Endothelial cell of umbilical vein (primary cell): ENCODE measurements around the gene AGT. TPM values are rescaled to one million over a fixed set of nuclear protein-coding genes. Genes with fewer than 3 reads are reported as not detected.

Experiments
- BruUV-seq: library from RNA; stranded (reverse); fragments of 400-500 nt; replicated peaks from 2 replicates; lab custom pipeline; 2021; lab: Mats Ljungman, UMichigan
- CTCF ChIA-PET: fragments of 300-600, 350-600 bp; sonication (Branson Sonifier 250); formaldehyde crosslinking; loops from one replicate; lab custom pipeline; 2021; ENCODE audit warnings: antibody characterized with exemption, inconsistent platforms; lab: Charles Lee
- POLR2A ChIA-PET: fragments of 300-600, 350-600 bp; sonication (Branson Sonifier 250); formaldehyde crosslinking; loops from one replicate; lab custom pipeline; 2021; ENCODE audit warnings: antibody characterized with exemption, inconsistent platforms; lab: Charles Lee
- DNase-seq: peaks from one replicate; pipeline ENCODE4 v3.0.0-alpha.2; 2011; ENCODE audit warnings: low read depth, low spot score
- FAIRE-seq: peaks from 2 replicates; lab custom pipeline; 2011; peaks lifted over from hg19 to GRCh38; lab: Jason Lieb, UNC
- H2AFZ ChIP-seq: 2 replicates; pipeline ENCODE4 v1.6.0; 2012; ENCODE audit warnings: low read depth, low read length, control low read depth, inconsistent platforms
- H3K27ac ChIP-seq: 2 replicates; pipeline ENCODE4 v1.5.1; 2011; ENCODE audit warnings: low read depth, mild to moderate bottlenecking, control low read depth, low read length, moderate library complexity; ENCODE audit not compliant: insufficient read depth
- H3K27me3 ChIP-seq, 2 experiments: 2 replicates each; pipeline versions ENCODE4 v1.6.0 to v1.6.1; 2011; ENCODE audit warnings: low read length in 2 of 2, mixed read lengths in 1 of 2; ENCODE audit not compliant: control insufficient read depth in 2 of 2, insufficient read depth in 2 of 2
- H3K36me3 ChIP-seq, 2 experiments: 2 replicates in 1 of 2; 3 replicates in 1 of 2; pipeline ENCODE4 v1.5.1; 2011; ENCODE audit warnings: low read length in 2 of 2, mild to moderate bottlenecking in 1 of 2, moderate library complexity in 1 of 2; ENCODE audit not compliant: control insufficient read depth in 2 of 2, insufficient read depth in 2 of 2; ENCODE audit errors: extremely low read depth in 1 of 2
- H3K4me1 ChIP-seq: 3 replicates; pipeline ENCODE4 v1.5.1; 2011; ENCODE audit warnings: mild to moderate bottlenecking, low read length; ENCODE audit not compliant: control insufficient read depth, insufficient read depth; ENCODE audit errors: extremely low read depth
- H3K4me2 ChIP-seq: 2 replicates; pipeline ENCODE4 v1.6.1; 2011; ENCODE audit warnings: low read length, control low read depth, mixed read lengths; ENCODE audit not compliant: insufficient read depth
- H3K4me3 ChIP-seq, 3 experiments: fragments of 200-600 bp in 1 of 3; sonication (generic), shearing (Covaris generic) in 1 of 3; replicated peaks in 1 of 3; 2 replicates each; pipeline ENCODE4 v1.5.1; 2011 to 2016; ENCODE audit warnings: control low read depth in 3 of 3, low read length in 3 of 3, mild to moderate bottlenecking in 2 of 3, inconsistent platforms in 1 of 3, low read depth in 1 of 3, moderate library complexity in 1 of 3; ENCODE audit not compliant: insufficient read depth in 1 of 3
- H3K79me2 ChIP-seq: 2 replicates; pipeline ENCODE4 v1.6.0; 2012; ENCODE audit warnings: low read length, inconsistent platforms; ENCODE audit not compliant: control insufficient read depth, insufficient read depth
- H3K9ac ChIP-seq: replicated peaks from 2 replicates; pipeline ENCODE3; 2011; ENCODE audit warnings: low read length, control low read depth; ENCODE audit not compliant: insufficient read depth; ENCODE audit errors: extremely low read depth
- H3K9me1 ChIP-seq: replicated peaks from 3 replicates; pipeline ENCODE4 v1.6.0; 2011; ENCODE audit warnings: mild to moderate bottlenecking, low read length; ENCODE audit not compliant: control insufficient read depth, insufficient read depth; ENCODE audit errors: extremely low read depth
- H3K9me3 ChIP-seq: replicated peaks from 2 replicates; pipeline ENCODE4 v1.5.1; 2012; ENCODE audit warnings: low read length, inconsistent platforms; ENCODE audit not compliant: control insufficient read depth, insufficient read depth
- H4K20me1 ChIP-seq: replicated peaks from 2 replicates; pipeline ENCODE3; 2011; ENCODE audit warnings: mild to moderate bottlenecking, low read length; ENCODE audit not compliant: control insufficient read depth, insufficient read depth; ENCODE audit errors: extremely low read depth
- EZH2 ChIP-seq: IDR thresholded peaks from 2 replicates; pipeline ENCODE4 v1.6.1; 2012; ENCODE audit warnings: borderline replicate concordance, low read depth, mild to moderate bottlenecking, moderate library complexity, low read length, inconsistent platforms; ENCODE audit not compliant: severe bottlenecking
- FOS ChIP-seq: IDR thresholded peaks from 2 replicates; pipeline ENCODE4 v1.6.1; 2011; ENCODE audit warnings: mild to moderate bottlenecking, low read length, moderate library complexity, borderline replicate concordance; ENCODE audit not compliant: insufficient read depth
- GATA2 ChIP-seq: IDR thresholded peaks from 2 replicates; pipeline ENCODE4 v1.7.0; 2011; ENCODE audit warnings: low read depth, mild to moderate bottlenecking, moderate library complexity, mixed read lengths, low read length; ENCODE audit not compliant: insufficient read length, insufficient read depth
- MYC ChIP-seq: IDR thresholded peaks from one replicate; pipeline ENCODE4 v1.6.1; 2011; ENCODE audit warnings: mild to moderate bottlenecking, low read depth, low read length
- POLR2A ChIP-seq: IDR thresholded peaks from 2 replicates; pipeline ENCODE4 v1.6.1; 2012; ENCODE audit warnings: low read depth, mild to moderate bottlenecking, control low read depth, low read length
- dilution Hi-C: fragments of 300-500 bp; cut with MboI; formaldehyde crosslinking; loops from one replicate; pipeline ENCODE4 v1.15.0; 2019; ENCODE audit warnings: low sequenced_read_pairs; ENCODE audit not compliant: extremely low pct_ligation_motif_present
- intact Hi-C: fragments of 100-400 bp; cut with micrococcal nuclease; formaldehyde crosslinking; loops from one replicate; pipeline ENCODE4 v1.10.0; 2022
- polyA plus RNA-seq, 4 experiments: library from polyadenylated mRNA; depleted of rRNA in 3 of 4; stranded (reverse) in 3 of 4; unstranded in 1 of 4; fragments of >200 nt; gene quantifications; 2 replicates each; pipeline versions ENCODE4 v1.2.1 to v1.2.3, GENCODE V29; 2011 to 2012; ENCODE audit warnings: missing spikeins in 1 of 4
- total RNA-seq: library from RNA; stranded (reverse); gene quantifications from 2 replicates; pipeline ENCODE4 v1.2.3, GENCODE V29; 2021
- TF ChIP-seq, protein P1 (sequence below): IDR thresholded peaks from 2 replicates; pipeline ENCODE4 v1.6.1; 2011; ENCODE audit not compliant: insufficient read depth, insufficient read length
- TF ChIP-seq, protein P2 (sequence below), 2 donors: IDR thresholded peaks; 1 replicate in 1 of 2; 2 replicates in 1 of 2; pipeline ENCODE4 v1.5.1; 2011; ENCODE audit warnings: low read length in 2 of 2, mild to moderate bottlenecking in 2 of 2, moderate library complexity in 2 of 2, control low read depth in 1 of 2, inconsistent platforms in 1 of 2, low read depth in 1 of 2; ENCODE audit not compliant: insufficient read depth in 1 of 2; ENCODE audit errors: extremely low read depth in 1 of 2

The AGT gene
- total and polyA plus RNA-seq, 2 donors (not counting 3 experiments of a cell fraction or from before 2014, with no cell fraction given) = not detected

DNA sequence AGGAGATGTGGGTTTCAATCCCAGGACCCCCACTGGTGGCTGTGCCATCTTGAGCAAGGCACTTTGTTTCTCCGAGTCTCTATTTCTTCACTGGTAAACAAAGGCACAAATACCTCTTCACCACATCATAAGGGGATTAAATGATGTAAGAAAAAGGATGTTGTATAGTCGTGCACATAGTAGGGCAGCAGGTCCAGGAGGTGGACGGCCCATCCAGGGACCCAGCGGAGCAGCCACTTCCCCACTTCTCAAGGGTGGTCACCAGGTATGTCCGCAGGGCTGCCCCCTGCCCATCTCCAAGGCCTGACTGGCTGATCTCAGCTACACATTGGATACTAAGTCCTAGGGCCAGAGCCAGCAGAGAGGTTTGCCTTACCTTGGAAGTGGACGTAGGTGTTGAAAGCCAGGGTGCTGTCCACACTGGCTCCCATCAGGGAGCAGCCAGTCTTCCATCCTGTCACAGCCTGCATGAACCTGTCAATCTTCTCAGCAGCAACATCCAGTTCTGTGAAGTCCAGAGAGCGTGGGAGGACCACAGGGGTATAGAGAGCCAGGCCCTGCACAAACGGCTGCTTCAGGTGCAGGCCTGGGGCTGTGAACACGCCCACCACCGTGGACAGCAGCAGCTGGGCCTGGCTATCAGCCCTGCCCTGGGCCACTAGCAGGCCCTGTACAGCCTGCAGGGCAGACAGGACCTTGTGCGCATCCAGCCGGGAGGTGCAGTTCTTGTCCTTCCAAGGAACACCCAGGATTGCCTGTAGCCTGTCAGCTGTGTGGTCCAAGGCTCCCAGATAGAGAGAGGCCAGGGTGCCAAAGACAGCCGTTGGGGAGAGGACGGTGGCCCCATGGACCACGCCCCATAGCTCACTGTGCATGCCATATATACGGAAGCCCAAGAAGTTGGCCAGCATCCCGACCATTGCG lies 4.0 kb downstream of the AGT start:
- ChIA-PET CTCF (no interaction called here), POLR2A (no interaction called here)
- no peak for DNase-seq
- Histone ChIP-seq H3K4me2 (no peak overlapping the region), H3K27ac (no peak overlapping the region), H3K4me3 (no peak overlapping the region), H3K79me2 (no peaks in the 10 kb centered on the region), H3K9me3 (no peaks in the 10 kb centered on the region), H3K27me3 (no peaks in the 10 kb centered on the region), H3K9ac (no peak overlapping the region), H3K4me1 (no peaks in the 10 kb centered on the region), H2AFZ (no peak overlapping the region), H3K9me1 (no peaks in the 10 kb centered on the region), H3K36me3 (no peaks in the 10 kb centered on the region), H4K20me1 (no peaks in the 10 kb centered on the region)
- TF ChIP-seq EZH2 (no peak), FOS (no peak), POLR2A (no peak), GATA2 (no peak), MYC (no peak)
- TF ChIP-seq, protein P1, sequence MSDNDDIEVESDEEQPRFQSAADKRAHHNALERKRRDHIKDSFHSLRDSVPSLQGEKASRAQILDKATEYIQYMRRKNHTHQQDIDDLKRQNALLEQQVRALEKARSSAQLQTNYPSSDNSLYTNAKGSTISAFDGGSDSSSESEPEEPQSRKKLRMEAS = no peak
- TF ChIP-seq, protein P2, sequence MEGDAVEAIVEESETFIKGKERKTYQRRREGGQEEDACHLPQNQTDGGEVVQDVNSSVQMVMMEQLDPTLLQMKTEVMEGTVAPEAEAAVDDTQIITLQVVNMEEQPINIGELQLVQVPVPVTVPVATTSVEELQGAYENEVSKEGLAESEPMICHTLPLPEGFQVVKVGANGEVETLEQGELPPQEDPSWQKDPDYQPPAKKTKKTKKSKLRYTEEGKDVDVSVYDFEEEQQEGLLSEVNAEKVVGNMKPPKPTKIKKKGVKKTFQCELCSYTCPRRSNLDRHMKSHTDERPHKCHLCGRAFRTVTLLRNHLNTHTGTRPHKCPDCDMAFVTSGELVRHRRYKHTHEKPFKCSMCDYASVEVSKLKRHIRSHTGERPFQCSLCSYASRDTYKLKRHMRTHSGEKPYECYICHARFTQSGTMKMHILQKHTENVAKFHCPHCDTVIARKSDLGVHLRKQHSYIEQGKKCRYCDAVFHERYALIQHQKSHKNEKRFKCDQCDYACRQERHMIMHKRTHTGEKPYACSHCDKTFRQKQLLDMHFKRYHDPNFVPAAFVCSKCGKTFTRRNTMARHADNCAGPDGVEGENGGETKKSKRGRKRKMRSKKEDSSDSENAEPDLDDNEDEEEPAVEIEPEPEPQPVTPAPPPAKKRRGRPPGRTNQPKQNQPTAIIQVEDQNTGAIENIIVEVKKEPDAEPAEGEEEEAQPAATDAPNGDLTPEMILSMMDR (IDR thresholded peaks at IDR 0.05; ENCODE audit: extremely low read depth in 1 of 2, insufficient read depth in 1 of 2, low read depth in 1 of 2, low read length in 2 of 2) = no peak
- no TSS peak for BruUV-seq
- no peak for FAIRE-seq
- dilution Hi-C loops = no loop called here
- intact Hi-C loops = no loop called here
